ENCODE results near the gene AGRN. TPM values are rescaled to one million over a fixed set of nuclear protein-coding genes. Genes with fewer than 3 reads are reported as not detected.
A peak's percentile ranks its signal among the peaks of the same experiment; 100 is the strongest.

AGRN gene
- total and polyA plus RNA-seq, 2 of the 4 experiments (the other 2 are of a cell fraction): 8.1 to 115 TPM

- H2AK5ac ChIP-seq (ENCODE audit: low read depth, low read length): peak overlapping the region; percentile 92
- no peaks in the 10 kb centered on the region for H3K36me3 ChIP-seq (ENCODE audit: control insufficient read depth, insufficient read depth, low read length)
- H2AK9ac ChIP-seq (replicated peaks; ENCODE audit: low read depth, low read length, poor library complexity): peak overlapping the region; percentile 98
- peak overlapping the region; percentile 54 for H3K4me3 ChIP-seq (ENCODE audit: insufficient read depth, low read depth, low read length)
- no peaks in the 10 kb centered on the region for H3K27me3 ChIP-seq (ENCODE audit: control insufficient read depth, insufficient read depth, low read length)
- peak overlapping the region; percentile 96 for H3K23ac ChIP-seq (ENCODE audit: low read depth, low read length)
- ATAC-seq (ENCODE audit: low read depth) (peak; percentile 24), DNase-seq (peak; percentile 21)
- peak overlapping the region; percentile 99 for H2AFZ ChIP-seq (replicated peaks; ENCODE audit: low read length, poor library complexity)
- H4K20me1 ChIP-seq (ENCODE audit: insufficient read depth, low read length): no peaks in the 10 kb centered on the region
- H2BK15ac ChIP-seq (ENCODE audit: low read depth, low read length): peak overlapping the region; percentile 86; the same call in 2 of the 3 replicates
- no peak overlapping the region for H2BK5ac ChIP-seq (ENCODE audit: low read depth, low read length, poor library complexity, severe bottlenecking)
- H3K4me1 ChIP-seq (ENCODE audit: control insufficient read depth, insufficient read depth, low read length): peaks cover 4% of the 10 kb centered on the region
- POLR2A ChIA-PET (ENCODE audit: unreplicated experiment): interaction anchor here (0.6 kb wide), 1 partner anchor 287 kb away, joined by 7 read pairs; no protein-coding TSS in a partner anchor
- CTCF ChIA-PET: interaction anchor here (0.7 kb wide), 1 partner anchor 13 kb away, joined by 3 read pairs; no protein-coding TSS in a partner anchor
- TF ChIP-seq BHLHE40 (IDR thresholded peaks at IDR 0.05; ENCODE audit: low read depth, low read length) (no peak), USF2 (IDR thresholded peaks at IDR 0.05; ENCODE audit: low read depth, low read length) (no peak), MAZ (IDR thresholded peaks at IDR 0.05; ENCODE audit: borderline replicate concordance, low read depth, low read length) (no peak), MXI1 (IDR thresholded peaks at IDR 0.05; ENCODE audit: borderline replicate concordance, low read depth, low read length) (no peak), RCOR1 (IDR thresholded peaks at IDR 0.05; ENCODE audit: insufficient replicate concordance, low read length) (no peak), MAFK (IDR thresholded peaks at IDR 0.05; ENCODE audit: low read depth, low read length) (no peak), RAD21 (IDR thresholded peaks at IDR 0.05; ENCODE audit: low read length) (no peak), FOS (IDR thresholded peaks at IDR 0.05; ENCODE audit: low read depth, low read length) (no peak)
- TF ChIP-seq, protein P1, sequence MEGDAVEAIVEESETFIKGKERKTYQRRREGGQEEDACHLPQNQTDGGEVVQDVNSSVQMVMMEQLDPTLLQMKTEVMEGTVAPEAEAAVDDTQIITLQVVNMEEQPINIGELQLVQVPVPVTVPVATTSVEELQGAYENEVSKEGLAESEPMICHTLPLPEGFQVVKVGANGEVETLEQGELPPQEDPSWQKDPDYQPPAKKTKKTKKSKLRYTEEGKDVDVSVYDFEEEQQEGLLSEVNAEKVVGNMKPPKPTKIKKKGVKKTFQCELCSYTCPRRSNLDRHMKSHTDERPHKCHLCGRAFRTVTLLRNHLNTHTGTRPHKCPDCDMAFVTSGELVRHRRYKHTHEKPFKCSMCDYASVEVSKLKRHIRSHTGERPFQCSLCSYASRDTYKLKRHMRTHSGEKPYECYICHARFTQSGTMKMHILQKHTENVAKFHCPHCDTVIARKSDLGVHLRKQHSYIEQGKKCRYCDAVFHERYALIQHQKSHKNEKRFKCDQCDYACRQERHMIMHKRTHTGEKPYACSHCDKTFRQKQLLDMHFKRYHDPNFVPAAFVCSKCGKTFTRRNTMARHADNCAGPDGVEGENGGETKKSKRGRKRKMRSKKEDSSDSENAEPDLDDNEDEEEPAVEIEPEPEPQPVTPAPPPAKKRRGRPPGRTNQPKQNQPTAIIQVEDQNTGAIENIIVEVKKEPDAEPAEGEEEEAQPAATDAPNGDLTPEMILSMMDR (conservative IDR thresholded peaks at IDR 0.05; ENCODE audit: low read depth, low read length): no peak
- peak overlapping the region; percentile 90 for H4K91ac ChIP-seq (ENCODE audit: insufficient read depth, low read depth, low read length)
- BruUV-seq (replicated peaks): TSS peak; percentile 88
- peak overlapping the region; percentile 96 for H3K14ac ChIP-seq (replicated peaks; ENCODE audit: low read depth, low read length)
- WGBS, 2 experiments (ENCODE audit: extremely low coverage in 2 of 2, insufficient read length in 1 of 2): 68% methylated on average over 33 of the region's 41 CpGs; no CpG with 5 or more reads in 1 of the 2 experiments
- H3K4ac ChIP-seq (ENCODE audit: low read depth, low read length): peak overlapping the region; percentile 88
- H2BK120ac ChIP-seq (ENCODE audit: low read depth, low read length): peak overlapping the region; percentile 85
- H3K79me1 ChIP-seq (ENCODE audit: low read depth in 1 of 2, low read length in 2 of 2): peaks cover 0 to 11% of the 10 kb centered on the region in 2 experiments; a peak in 2 of 4 replicates
- no peaks in the 10 kb centered on the region for H3K9me1 ChIP-seq (ENCODE audit: insufficient read depth, low read length)
- in situ Hi-C loops (cut with MboI; ENCODE audit: low sequenced_read_pairs) (no loop called here), dilution Hi-C loops (cut with HindIII; ENCODE audit: low sequenced_read_pairs, unreplicated experiment) (no loop called here), intact Hi-C loops (cut with micrococcal nuclease) (loop anchor here (2.0 kb wide), 1 partner anchor 27 kb away; no protein-coding TSS in a partner anchor)
- H3K9ac ChIP-seq (ENCODE audit: low read depth, low read length): peak overlapping the region; percentile 79
- no peaks in the 10 kb centered on the region for H3K9me3 ChIP-seq (ENCODE audit: control insufficient read depth, insufficient read depth, low read length)
- H3K27ac ChIP-seq (ENCODE audit: insufficient read depth, low read length): peak overlapping the region; percentile 82
- H4K8ac ChIP-seq (ENCODE audit: low read depth in 2 of 2, low read length in 2 of 2): peak overlapping the region; percentile 65 to 94
- H3K4me2 ChIP-seq (ENCODE audit: low read depth, low read length): peak overlapping the region; percentile 86
- no peak overlapping the region for H2BK20ac ChIP-seq (ENCODE audit: low read depth, low read length)
- H3K56ac ChIP-seq (ENCODE audit: extremely low read depth, insufficient read depth, low read length): peak overlapping the region; percentile 76
- H4K5ac ChIP-seq (ENCODE audit: low read depth, low read length): peak overlapping the region; percentile 62; the same call in 1 of the 2 replicates
- no peak overlapping the region for H3K18ac ChIP-seq (ENCODE audit: low read depth, low read length)
These were observed 5.8 kb upstream of the AGRN start for GRCh38 chr1:1013922-1014648.

All from IMR-90 (cell line).